RPMI7951 (cell line): ENCODE measurements around the gene ZNF507. TPM values are rescaled to one million over a fixed set of nuclear protein-coding genes. Genes with fewer than 3 reads are reported as not detected.
"Not testable (repeated sequence)": the region's sequence is repeated elsewhere in the genome, so short reads cannot be mapped to it uniquely, and the experiment has no call there.

Source experiments
- DNase-seq: peaks from one replicate; pipeline ENCODE4 v3.0.0-alpha.2; 2012; ENCODE audit warnings: low read depth
- total RNA-seq: library from RNA; depleted of rRNA; stranded (reverse); fragments of >200 nt; shearing (Covaris generic); gene quantifications from 2 replicates; pipeline ENCODE4 v1.2.3, GENCODE V29; 2014

ZNF507 gene
- total RNA-seq, 1 experiment from 2014 or later, result 6.7 TPM

DNA sequence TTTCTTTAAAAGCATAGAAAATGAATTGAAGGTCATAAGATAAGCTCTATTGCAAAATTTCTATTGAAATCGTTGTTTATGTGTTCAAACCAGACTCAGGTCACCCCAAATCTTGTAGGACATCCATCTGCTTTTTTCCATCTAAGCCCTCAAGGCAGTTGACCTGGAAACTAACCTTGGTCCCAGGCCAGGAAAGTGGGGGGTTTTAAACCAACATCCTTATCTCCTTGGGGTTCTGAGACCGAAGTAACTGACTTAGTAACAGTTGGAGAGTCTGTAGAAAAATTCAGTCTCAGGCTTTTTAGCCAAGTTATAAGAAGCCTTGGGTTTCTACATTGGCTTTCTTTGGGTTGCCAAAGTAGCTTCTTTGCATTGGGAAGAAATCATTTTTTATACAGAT, 23.4 kb downstream of the ZNF507 start:
- no peak for DNase-seq

DNA sequence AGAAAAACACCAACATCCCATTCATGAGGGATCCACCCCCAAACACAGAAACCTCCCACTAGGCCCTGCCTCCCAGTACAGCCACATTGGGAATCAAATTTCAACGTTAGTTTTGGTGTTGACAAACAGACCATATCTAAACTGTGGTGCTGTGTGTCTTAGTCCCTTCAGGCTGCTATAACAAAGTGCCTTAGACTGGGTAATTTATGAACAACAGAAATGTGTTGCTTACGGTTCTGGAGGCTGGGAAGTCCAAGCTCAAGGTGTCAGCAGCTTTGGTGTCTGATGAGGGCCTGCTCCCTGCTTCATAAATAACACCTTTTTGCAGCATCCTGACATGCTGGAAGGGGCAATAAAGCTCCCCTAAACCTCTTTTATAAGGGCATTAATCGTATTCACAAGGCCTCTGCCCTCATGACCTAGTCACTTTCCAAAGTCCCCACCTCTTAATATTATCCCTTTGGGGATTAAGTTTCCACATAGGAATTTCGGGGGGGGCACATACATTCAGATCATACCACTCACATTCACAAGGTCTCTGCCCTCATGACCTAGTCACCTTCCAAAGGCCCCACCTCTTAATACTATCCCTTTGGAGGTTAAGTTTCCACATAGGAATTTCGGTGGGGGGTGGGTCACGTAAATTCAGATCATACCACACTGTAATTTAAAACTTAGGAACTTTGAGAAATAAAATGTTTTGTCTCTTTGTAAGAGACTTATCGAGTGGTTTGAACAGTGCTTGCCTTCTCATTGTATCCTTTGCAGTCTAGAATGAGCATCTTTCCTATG, 27.5 kb downstream of the ZNF507 start:
- DNase-seq, result peak; percentile 24

DNA sequence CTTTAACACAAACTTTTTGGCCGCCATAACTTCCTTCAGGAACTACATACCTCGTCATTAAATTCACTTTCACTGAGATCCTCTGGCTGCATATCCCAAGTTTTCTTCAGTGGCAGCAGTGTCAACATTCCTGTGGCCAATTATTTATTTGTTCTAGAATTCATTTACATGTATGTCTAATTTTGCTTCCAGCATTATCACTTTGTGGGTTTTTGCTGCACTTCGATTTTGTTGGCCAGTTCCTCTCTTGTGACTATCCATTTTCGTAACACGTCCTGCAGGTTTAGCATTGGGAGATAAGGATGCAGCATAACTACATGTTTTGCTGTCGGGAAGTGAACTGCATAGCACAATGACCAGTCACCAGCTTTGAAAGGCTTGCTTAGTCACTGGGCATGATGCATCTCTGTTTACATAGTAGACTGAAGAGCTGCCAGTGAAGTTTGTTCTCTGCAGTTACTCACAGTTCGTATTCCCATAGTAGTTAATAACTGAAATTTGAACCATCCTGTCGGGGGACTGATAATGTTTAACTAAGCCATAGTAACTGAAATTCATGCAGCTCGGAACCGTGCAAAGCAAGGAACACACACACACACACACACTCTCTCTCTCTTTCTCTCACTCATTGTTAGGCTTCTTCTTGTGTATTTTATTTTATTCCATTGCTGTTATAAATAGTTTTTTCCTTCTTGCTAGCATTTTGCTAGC, 28.3 kb downstream of the ZNF507 start:
- DNase-seq, result peak; percentile 97

DNA sequence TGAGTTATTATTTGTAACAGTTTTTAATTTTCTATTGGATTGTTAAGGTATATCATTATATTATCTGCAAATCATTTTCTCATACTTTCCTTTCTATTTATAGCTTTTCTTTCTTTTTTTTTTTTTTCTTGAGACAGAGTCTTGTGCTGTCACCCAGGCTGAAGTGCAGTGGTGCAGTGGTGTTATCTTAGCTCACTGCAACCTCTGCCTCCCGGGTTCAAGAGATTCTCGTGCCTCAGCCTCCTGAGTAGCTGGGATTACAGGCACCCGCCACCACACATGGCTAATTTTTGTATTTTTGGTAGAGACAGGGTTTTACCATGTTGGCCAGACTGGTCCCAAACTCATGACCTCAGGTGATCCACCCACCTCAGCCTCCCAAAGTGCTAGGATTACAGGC, 29.0 kb downstream of the ZNF507 start:
- not testable (repeated sequence) for DNase-seq

DNA sequence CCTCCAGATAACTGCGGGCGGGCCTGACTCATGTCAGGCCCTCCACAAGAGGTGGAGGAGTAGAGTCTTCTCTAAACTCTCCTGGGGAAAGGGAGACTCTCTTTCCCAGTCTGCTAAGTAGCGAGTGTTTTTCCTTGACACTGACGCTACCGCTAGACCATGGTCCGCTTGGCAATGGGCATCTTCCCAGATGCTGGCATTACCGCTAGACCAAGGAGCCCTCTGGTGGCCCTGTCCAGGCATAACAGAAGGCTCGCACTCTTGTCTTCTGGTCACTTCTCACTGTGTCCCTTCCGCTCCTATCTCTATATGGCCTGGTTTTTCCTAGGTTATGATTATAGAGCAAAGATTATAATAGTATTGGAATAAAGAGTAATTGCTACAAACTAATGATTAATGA, 31.7 kb downstream of the ZNF507 start:
- DNase-seq, result peak; percentile 35

DNA sequence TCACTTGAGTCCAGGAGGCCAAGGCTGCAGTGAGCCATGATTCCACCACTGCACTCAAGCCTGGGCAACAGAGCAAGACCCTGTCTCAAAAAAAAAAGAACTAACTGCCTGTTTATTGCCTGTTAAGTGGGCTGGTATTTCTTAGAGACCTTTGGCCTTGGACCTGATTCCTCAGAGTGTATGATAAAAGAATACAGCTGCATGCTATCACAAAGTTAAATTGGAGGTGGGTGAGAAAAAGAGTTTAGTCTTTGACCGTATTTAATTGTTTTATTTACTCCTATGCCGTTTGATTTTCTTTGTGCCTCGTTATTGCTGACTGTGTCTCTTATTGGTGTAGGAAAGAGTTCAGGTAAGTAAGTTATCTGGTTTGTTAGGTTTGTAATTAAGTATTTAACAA, 34.9 kb downstream of the ZNF507 start:
- no peak for DNase-seq

DNA sequence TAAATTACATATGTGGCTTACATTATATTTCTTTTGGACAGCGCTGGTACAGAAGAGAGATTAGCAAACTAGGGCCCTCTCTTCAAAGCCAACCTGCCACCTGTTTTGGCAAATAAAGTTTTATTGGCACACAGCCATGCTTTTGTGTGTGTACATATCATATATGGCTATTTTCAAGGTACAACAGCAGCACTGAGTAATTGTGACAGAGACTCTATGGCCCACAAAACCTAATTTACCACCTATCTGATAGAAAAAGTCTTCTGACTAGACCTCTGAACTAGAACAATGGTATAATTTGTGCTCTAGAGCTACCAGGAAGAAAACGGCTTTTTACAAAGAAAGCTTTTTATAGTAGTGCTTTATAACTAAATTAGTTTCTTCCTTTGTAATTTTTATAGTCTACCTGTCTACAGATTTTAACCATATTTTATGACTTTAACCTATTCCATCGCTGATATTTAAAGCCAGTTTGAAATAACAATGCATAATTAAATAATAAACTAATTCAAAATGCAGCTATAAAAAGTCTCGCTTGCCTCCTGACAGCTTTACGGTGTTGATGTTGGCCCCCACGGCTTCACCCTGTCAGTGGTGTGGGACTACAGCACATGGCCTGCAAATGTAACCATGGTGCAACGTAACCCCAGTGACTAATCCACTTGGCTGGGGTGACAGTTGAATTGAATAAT, 42.4 kb downstream of the ZNF507 start:
- DNase-seq, result peak; percentile 26

DNA sequence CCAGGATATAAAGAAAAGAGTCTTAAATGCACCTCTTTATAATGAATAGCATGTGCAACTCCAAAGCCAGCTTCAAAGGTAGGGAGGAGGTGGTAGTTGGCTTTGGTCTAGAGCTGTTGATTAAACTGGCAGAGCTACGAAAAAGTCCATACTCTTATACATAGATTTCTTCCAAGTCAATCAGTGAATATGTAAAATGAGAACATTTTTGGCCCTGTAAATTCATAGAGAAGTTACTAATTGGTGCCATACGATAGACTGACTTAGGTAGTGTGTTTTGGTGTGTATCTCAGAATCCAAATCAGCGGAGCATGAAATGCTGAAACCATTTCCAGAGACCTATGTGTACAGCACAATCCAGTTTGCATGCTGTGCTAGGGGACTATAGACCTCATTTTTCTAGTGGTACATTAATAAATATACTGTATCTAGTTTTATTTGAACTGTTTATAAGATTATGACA, 43.0 kb downstream of the ZNF507 start:
- DNase-seq, result no peak

DNA sequence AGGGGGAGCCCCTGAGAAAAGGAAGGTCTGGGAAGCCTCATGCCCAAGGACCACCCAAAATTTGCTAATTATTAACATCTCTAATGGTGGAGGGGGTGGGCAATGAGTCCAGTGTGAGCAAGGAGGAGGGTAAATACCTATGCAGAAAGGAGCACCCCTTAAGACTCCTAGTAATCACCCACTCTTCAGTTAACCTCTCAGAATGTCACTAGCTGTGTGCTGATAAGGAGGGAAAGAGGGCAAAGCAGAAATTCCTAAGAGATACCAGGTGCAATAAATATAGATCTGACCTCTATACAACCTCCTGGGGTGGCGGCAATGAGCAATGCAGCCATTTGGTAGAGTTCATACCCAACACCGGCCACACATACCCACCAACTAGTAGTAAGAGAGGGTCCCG, 47.5 kb downstream of the ZNF507 start:
- no peak for DNase-seq

DNA sequence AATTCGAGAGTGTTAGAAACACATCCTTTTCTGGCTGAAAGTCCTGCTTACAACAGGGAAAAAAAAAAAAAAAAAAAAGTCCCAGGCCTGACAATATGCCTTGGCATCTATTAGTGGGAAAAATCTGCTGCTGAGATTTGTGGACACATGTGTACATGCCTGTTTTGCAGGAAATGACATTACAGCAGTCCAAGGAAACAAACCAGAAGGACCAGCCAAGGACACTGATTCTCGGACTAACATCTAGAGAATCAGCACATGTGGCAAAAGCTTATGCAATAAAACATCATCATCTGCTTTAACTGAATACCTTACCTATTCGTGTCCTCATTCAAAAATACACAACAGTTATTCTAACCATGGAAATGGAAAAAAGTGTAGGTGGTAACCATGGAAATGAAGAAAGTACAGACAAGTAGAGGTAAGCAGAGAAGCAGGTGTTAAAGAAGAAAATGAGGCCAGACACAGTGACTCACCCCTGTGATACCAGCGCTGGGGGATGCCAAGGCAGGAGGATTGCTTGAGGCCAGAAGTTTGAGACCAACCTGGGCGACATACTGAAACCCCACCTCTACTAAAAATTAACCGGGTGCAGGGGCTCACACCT, 50.7 kb downstream of the ZNF507 start:
- no peak for DNase-seq

DNA sequence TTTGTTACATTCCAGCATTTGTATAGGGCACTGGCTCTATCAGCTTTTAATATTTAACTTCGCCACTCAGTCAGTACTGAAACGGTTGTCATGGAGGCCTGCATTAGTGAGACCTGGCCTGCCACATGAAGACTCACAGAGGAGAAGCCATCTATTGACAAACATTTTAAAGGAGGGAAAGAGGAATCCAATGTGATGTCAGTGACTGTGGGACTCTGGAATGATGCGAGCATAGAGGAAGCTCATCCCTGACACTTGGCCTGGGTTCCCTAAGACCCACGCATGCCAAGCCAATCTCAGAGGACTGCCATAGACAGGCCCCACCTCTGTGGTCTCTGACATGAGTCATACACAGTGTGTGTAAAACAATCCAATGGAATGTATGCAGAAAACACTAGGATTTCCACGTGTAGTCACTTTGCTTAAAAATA, 52.3 kb downstream of the ZNF507 start:
- DNase-seq, result peak; percentile 85

DNA sequence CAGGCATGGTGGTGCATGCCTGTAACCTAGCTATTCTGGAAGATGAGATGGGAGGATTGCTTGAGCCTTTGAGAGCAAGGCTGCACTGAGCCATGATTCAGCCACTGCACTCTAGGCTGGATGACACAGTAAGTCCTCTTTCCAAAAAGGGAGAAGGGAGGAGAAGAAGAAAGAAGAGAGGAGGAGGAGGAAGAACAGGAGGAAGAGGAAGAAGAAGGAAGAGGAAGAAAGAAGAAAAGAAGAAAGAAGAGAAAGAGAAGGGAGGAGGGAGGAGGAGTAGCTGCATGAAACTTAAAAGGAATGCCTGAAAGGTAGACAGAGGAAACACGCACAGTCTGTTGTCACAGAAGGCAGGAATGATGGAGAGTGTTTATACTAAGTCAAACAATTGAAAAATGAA, 56.6 kb downstream of the ZNF507 start:
- DNase-seq, result no peak

DNA sequence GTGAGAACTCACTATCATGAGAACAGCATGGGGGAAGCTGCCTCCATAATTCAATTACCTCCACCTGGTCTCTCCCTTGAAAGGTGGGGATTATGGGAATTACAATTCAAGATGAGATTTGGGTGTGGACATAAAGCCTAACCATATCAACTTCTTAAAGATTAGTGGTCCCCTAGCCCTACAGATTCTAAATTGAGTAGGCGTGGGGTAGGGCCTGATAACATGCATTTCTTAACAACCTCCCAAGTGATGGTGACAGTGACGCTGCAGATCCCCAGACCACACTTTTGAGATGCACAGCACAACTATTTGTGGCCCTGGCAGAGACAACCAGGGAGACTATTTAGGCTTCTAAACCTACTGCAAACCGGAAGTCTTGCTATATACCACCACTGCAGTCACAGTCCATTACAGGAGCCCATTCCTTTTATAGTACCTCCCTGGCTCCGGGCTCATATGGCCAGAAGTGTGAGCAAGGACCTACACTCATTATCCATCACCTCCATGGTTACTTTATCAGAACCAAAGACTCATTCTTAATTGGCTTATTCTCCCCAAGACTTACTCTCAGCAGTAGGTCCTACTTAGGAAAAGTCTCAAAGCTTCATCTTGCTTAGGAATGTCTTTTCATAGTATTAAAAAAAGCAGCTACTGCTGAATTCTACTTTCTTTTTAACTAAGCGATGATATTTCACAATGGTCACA, 58.0 kb downstream of the ZNF507 start:
- no peak for DNase-seq

DNA sequence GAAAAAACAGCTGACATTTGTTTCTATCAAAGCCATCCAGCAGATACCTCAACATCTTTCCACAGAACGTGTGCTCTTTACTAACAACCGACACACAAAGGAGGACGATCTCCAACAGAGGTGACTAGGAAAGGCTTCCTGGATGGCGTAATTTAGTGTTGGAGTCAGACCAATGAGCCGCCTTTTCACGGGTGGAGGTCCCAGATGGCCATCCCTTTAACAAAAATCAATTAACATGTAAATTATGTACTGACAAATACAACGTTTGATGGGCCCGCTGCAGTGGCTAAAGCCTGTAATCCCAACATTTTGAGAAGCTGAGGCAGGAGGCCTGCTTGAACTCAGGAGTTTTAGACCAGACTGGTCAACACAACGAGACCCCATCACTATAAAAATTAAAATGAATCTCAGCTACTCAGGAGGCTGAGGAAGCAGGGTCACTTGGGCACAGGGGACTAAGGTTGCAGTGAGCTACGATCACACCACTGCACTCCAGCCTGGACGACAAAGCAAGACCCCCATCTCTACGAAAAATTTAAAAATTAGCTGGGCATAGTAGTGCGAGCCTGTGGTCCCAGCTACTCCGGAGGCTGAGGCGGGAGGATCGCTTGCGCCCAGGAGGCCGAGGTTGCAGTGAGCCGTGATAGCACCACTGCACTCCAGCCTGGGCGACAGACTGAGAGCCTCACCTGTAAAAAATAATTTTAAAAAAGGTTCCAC, 59.0 kb downstream of the ZNF507 start:
- DNase-seq, result no peak

DNA sequence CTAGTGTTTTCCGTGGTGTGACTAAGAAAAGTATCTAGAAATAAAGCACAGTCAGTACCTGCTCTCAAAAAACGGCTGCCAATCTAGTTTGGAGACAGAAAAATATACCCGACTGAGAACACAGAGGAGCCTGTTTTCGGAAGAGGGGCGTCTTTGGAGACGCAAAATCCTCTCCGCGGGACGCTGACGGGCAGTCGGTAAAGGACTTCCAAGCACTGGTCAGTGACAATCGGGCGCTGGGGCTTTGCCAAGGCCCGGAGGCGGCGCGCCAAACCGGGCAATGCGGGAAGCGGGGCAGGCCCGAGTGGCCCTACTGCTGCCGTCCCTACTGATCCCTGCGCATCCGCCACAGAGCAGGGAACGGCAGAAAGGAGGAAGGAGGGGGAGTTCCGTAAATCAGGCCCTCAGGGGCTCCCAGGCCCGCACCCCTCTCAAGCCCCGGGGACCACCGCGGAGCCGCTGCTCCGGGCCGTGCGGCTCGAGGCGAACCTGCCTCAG, 59.6 kb downstream of the ZNF507 start:
- peak; percentile 58 for DNase-seq

DNA sequence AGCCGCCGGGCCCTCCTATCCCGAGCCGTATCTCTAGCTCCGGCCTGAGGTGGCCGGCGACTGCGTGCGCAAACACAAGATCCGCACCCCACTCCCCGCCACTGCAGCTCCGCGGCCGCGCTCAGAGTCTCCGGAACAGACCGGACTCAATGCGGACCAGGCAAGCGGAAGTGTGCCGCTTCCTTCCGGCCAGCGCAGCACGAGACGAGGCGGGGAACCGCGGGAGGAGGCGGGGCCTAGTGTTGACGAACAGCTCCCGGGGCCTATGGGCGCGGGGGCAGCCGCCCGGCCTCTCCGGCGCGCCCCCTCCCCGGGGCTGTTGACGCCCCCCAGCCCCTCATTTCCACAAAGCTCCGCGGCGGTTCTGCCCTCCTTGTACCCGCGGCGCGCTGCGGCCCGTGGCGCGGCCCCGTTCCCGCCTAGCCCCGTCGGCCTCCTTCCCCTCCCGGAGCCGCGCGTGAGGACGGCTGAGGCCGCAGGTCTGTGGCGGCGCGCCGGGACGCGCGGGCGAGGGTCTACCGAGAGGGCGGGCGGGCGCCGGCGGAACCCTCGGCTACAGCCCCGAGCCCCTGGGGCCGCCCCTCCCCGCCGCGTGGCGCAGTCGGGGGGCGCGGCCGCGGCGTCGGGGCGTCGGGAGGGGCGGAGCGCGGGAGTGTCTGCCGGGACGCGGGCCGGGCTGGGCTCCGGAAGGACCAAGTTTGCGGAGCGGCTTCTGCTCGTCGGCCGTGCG, 60.2 kb downstream of the ZNF507 start, which contains the start of gene DPY19L3:
DPY19L3 (plus strand) TSS at position 340 of the 730 bp plus-strand sequence. CDS start 2,484 bp downstream, outside the sequence.
- peak; percentile 92 for DNase-seq

DNA sequence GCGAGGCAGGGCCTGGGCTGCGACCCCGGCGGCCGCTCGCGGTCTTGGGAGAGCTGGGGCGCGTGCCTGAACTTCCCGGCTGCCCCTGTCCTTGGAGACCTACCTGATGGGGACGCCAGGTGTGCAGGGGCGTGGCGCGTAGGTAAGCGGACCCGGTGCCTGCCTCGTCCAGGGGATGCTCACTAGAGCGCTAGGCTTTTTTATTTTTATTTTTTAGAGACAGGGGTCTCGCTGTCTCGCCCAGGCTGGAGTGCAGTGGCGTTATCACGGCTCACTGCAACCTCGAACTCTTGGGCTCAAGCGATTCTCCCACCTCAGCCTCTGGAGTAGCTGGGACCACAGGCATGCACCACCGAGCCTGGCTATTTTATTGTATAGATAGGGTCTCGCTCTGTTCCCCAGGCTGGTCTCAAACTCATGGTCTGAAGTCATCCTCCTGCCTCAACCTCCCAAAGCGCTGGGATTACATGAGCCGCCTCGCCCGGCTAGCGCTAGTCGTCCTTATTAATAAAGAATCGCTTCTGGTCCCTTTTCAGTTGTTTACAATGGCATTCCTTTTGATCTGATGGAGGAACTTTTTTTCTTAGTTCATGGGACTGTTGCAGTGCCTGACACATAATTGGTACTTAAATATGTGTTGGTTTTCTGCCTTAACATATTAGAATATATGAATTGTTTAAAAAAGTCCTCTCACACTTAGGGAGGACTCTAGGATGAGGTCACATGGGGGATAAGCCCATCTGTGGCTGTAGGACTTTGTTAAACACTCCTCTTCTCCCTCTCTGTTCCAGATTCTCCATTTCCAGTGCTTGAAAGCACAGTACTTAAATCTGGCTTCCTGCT, 61.0 kb downstream of the ZNF507 start:
- DNase-seq, result peak; percentile 6
